WTC11 (cell line): ENCODE data around the gene MLEC. TPM values are rescaled to one million over a fixed set of nuclear protein-coding genes. Genes with fewer than 3 reads are reported as not detected.

Source experiments
- ATAC-seq: fragments of 200-7000 bp; cut with Tn5 transposase; 2 replicates; pipeline ENCODE4 v1.10.0; 2021; ENCODE audit warnings: mild to moderate bottlenecking, moderate library complexity
- CTCF ChIA-PET: fragments of 300-600 bp; sonication (Branson Sonifier 250); formaldehyde crosslinking; loops from one replicate; lab custom pipeline; 2021; ENCODE audit warnings: antibody characterized with exemption; lab: Charles Lee
- POLR2A ChIA-PET: fragments of 350-600 bp; sonication (Branson Sonifier 250); formaldehyde crosslinking; loops from one replicate; lab custom pipeline; 2021; ENCODE audit warnings: antibody characterized with exemption; lab: Charles Lee
- DNase-seq: peaks from one replicate; pipeline ENCODE4 v3.0.0; 2021; ENCODE audit warnings: low spot score
- H3K27ac Mint-ChIP-seq: 2 replicates; pipeline ENCODE4 v1.8.0; 2021; ENCODE audit warnings: mixed read lengths
- H3K27me3 Mint-ChIP-seq: 2 replicates; pipeline ENCODE4 v1.8.0; 2021; ENCODE audit warnings: low read depth, mild to moderate bottlenecking, moderate library complexity, mixed read lengths
- H3K36me3 Mint-ChIP-seq: 2 replicates; pipeline ENCODE4 v1.8.0; 2021; ENCODE audit warnings: mixed read lengths
- H3K4me1 Mint-ChIP-seq: 2 replicates; pipeline ENCODE4 v1.8.0; 2022; ENCODE audit warnings: mixed read lengths
- H3K4me3 Mint-ChIP-seq: 2 replicates; pipeline ENCODE4 v1.8.0; 2021; ENCODE audit warnings: mild to moderate bottlenecking, moderate library complexity, mixed read lengths
- H3K9me3 Mint-ChIP-seq: 2 replicates; pipeline ENCODE4 v1.8.0; 2021; ENCODE audit warnings: mixed read lengths
- CREM ChIP-seq: sonication (generic); formaldehyde crosslinking; IDR thresholded peaks from 2 replicates; pipeline ENCODE4 v1.8.1; 2022; ENCODE audit warnings: mild to moderate bottlenecking, missing genetic modification reagents, moderate library complexity
- CTCF ChIP-seq: fragments of 200-600 bp; IDR thresholded peaks from 2 replicates; pipeline ENCODE4 v1.8.0; 2022; ENCODE audit warnings: antibody characterized with exemption
- E2F4 ChIP-seq: sonication (generic); formaldehyde crosslinking; IDR thresholded peaks from 2 replicates; pipeline ENCODE4 v1.8.1; 2022; ENCODE audit warnings: low read depth, mild to moderate bottlenecking, moderate library complexity, missing genetic modification reagents, borderline replicate concordance
- ERG ChIP-seq: fragments of 250-450 bp; sonication (Bioruptor Pico); IDR thresholded peaks from 2 replicates; pipeline ENCODE4 v1.8.0; 2021; ENCODE audit warnings: mild to moderate bottlenecking
- GTF2I ChIP-seq: fragments of 250-450 bp; sonication (Bioruptor Pico); conservative IDR thresholded peaks from 2 replicates; pipeline ENCODE4 v1.4.0; 2021; ENCODE audit warnings: mild to moderate bottlenecking
- JUN ChIP-seq: sonication (generic); formaldehyde crosslinking; IDR thresholded peaks from 2 replicates; pipeline ENCODE4 v1.8.0; 2023; ENCODE audit warnings: mild to moderate bottlenecking, missing genetic modification reagents
- MLX ChIP-seq: sonication (generic); formaldehyde crosslinking; IDR thresholded peaks from 2 replicates; pipeline ENCODE4 v1.8.1; 2023; ENCODE audit warnings: mild to moderate bottlenecking, missing genetic modification reagents, moderate library complexity
- MXD4 ChIP-seq: fragments of 250-450 bp; sonication (Bioruptor Pico); IDR thresholded peaks from 2 replicates; pipeline ENCODE4 v1.8.0; 2021; ENCODE audit warnings: mild to moderate bottlenecking, moderate library complexity, borderline replicate concordance
- MYBL2 ChIP-seq: sonication (generic); formaldehyde crosslinking; IDR thresholded peaks from 2 replicates; pipeline ENCODE4 v1.8.1; 2023; ENCODE audit warnings: mild to moderate bottlenecking, moderate library complexity, missing genetic modification reagents
- NR3C1 ChIP-seq: sonication (generic); formaldehyde crosslinking; conservative IDR thresholded peaks from 2 replicates; pipeline ENCODE4 v1.8.1; 2023; ENCODE audit warnings: low read depth, mild to moderate bottlenecking, missing genetic modification reagents
- OVOL2 ChIP-seq: fragments of 250-450 bp; sonication (Bioruptor Pico); IDR thresholded peaks from 2 replicates; pipeline ENCODE4 v1.9.0; 2021; ENCODE audit warnings: mild to moderate bottlenecking, borderline replicate concordance
- RELA ChIP-seq: sonication (generic); formaldehyde crosslinking; IDR thresholded peaks from 2 replicates; pipeline ENCODE4 v1.8.1; 2022; ENCODE audit warnings: missing genetic modification reagents, mild to moderate bottlenecking, borderline replicate concordance
- SP1 ChIP-seq: sonication (generic); formaldehyde crosslinking; conservative IDR thresholded peaks from 2 replicates; pipeline ENCODE4 v1.8.1; 2022; ENCODE audit warnings: missing genetic modification reagents
- TCF7 ChIP-seq: sonication (generic); formaldehyde crosslinking; IDR thresholded peaks from 2 replicates; pipeline ENCODE4 v1.8.0; 2022; ENCODE audit warnings: mild to moderate bottlenecking, low read depth, missing genetic modification reagents, moderate library complexity
- ZNF219 ChIP-seq: sonication (generic); formaldehyde crosslinking; IDR thresholded peaks from 2 replicates; pipeline ENCODE4 v1.8.0; 2023; ENCODE audit warnings: missing genetic modification reagents, mild to moderate bottlenecking, borderline replicate concordance
- ZNF671 ChIP-seq: fragments of 250-450 bp; sonication (Bioruptor Pico); IDR thresholded peaks from 2 replicates; pipeline ENCODE4 v1.8.0; 2021; ENCODE audit warnings: mild to moderate bottlenecking
- total RNA-seq: library from RNA; stranded (reverse); gene quantifications from 3 replicates; pipeline ENCODE4 v1.2.3, GENCODE V29; 2021
- TF ChIP-seq, protein P1 (sequence below): fragments of 250-450 bp; sonication (Bioruptor Pico); conservative IDR thresholded peaks from 2 replicates; pipeline ENCODE4 v1.9.0; 2021; ENCODE audit warnings: mild to moderate bottlenecking
- TF ChIP-seq, protein P2 (sequence below): sonication (generic); formaldehyde crosslinking; IDR thresholded peaks from 2 replicates; pipeline ENCODE4 v1.8.0; 2022; ENCODE audit warnings: mild to moderate bottlenecking, missing genetic modification reagents
- TF ChIP-seq, protein P3 (sequence below): fragments of 250-450 bp; sonication (Bioruptor Pico); IDR thresholded peaks from 2 replicates; pipeline ENCODE4 v1.9.0; 2021; ENCODE audit warnings: mild to moderate bottlenecking

The MLEC gene
- total RNA-seq, 1 experiment from 2014 or later: 278 TPM

DNA sequence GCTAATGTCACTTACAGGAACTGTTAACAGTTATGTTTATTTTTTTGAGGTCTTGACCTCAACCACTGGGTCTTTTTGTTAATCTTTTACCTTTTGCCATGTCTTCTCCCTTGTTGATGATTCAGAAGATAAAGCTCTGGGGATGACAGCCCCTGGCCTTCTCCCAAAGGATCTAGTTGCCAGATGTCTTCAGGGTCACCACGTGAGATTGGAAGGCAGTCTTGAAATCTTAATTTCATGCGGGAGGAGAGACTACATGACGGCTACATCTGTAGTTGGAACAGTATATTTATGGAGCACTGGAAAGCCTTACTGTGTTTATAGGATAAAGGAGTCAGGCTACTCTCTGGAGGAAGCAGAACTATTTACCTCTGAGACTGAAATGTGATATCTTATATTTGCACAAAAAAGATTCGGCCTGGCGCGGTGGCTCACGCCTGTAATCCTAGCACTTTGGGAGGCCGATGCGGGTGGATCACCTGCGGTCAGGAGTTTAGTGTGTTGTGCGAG is 5.6 kb downstream of the MLEC start:
- peak overlapping the region; percentile 16 for H3K4me3 Mint-ChIP-seq
- no peak for TF ChIP-seq E2F4
- TF ChIP-seq, protein P1, sequence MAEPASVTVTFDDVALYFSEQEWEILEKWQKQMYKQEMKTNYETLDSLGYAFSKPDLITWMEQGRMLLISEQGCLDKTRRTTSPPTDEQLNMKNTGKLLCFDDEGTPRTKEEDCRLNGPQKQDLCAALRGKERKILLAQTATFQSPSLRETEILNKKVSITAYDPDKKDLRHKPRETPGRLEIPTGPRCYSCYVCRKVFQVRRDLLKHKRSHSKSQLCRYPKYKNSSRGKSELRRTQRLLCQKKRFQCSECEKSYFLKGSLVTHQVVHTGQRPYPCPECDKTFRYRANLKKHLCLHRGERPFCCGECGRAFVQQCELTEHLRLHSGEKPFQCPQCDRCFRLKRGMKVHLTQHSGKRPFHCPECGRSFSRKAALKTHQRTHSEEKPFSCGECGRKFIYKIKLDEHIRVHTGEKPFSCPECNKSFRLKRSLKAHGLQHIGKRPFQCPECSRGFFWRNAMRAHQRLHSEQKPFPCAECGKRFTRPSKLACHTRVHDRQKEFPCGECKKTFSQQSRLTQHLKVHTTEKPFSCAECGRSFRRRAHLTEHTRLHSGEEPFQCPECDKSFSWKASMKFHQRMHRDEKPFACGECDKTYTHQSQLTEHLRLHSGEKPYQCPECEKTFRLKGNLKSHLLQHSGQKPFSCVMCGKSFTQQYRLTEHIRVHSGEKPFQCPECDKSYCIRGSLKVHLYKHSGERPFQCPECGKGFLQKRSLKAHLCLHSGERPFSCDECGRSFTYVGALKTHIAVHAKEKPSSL (CRISPR knock-in tag): no peak
- TF ChIP-seq CTCF: no peak
- no peak for TF ChIP-seq RELA (CRISPR knock-in tag)
- no peak for TF ChIP-seq ZNF671
- no peak for TF ChIP-seq ERG (CRISPR knock-in tag)
- no peak for TF ChIP-seq GTF2I
- TF ChIP-seq NR3C1 (CRISPR knock-in tag): no peak
- TF ChIP-seq, protein P2, sequence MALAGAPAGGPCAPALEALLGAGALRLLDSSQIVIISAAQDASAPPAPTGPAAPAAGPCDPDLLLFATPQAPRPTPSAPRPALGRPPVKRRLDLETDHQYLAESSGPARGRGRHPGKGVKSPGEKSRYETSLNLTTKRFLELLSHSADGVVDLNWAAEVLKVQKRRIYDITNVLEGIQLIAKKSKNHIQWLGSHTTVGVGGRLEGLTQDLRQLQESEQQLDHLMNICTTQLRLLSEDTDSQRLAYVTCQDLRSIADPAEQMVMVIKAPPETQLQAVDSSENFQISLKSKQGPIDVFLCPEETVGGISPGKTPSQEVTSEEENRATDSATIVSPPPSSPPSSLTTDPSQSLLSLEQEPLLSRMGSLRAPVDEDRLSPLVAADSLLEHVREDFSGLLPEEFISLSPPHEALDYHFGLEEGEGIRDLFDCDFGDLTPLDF (CRISPR knock-in tag): no peak
- TF ChIP-seq, protein P3, sequence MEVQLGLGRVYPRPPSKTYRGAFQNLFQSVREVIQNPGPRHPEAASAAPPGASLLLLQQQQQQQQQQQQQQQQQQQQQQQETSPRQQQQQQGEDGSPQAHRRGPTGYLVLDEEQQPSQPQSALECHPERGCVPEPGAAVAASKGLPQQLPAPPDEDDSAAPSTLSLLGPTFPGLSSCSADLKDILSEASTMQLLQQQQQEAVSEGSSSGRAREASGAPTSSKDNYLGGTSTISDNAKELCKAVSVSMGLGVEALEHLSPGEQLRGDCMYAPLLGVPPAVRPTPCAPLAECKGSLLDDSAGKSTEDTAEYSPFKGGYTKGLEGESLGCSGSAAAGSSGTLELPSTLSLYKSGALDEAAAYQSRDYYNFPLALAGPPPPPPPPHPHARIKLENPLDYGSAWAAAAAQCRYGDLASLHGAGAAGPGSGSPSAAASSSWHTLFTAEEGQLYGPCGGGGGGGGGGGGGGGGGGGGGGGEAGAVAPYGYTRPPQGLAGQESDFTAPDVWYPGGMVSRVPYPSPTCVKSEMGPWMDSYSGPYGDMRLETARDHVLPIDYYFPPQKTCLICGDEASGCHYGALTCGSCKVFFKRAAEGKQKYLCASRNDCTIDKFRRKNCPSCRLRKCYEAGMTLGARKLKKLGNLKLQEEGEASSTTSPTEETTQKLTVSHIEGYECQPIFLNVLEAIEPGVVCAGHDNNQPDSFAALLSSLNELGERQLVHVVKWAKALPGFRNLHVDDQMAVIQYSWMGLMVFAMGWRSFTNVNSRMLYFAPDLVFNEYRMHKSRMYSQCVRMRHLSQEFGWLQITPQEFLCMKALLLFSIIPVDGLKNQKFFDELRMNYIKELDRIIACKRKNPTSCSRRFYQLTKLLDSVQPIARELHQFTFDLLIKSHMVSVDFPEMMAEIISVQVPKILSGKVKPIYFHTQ (CRISPR knock-in tag): no peak
- TF ChIP-seq CREM: no peak
- no peak for TF ChIP-seq JUN
- TF ChIP-seq MXD4 (CRISPR knock-in tag): no peak
- TF ChIP-seq MYBL2 (CRISPR knock-in tag): no peak
- no peak for TF ChIP-seq OVOL2 (CRISPR knock-in tag)
- TF ChIP-seq, all 79 proteins: peak for 0
- H3K27me3 Mint-ChIP-seq: no peaks in the 10 kb centered on the region
- DNase-seq (no peak), ATAC-seq (no peak)
- ChIA-PET POLR2A (no interaction called here), CTCF (interaction anchor here (0.7 to 1.3 kb wide), 4 partner anchors 43 to 109 kb away, joined by 3 to 7 read pairs (median 3); no protein-coding TSS in a partner anchor)
- peak overlapping the region; percentile 95 for H3K27ac Mint-ChIP-seq
- H3K9me3 Mint-ChIP-seq: no peaks in the 10 kb centered on the region
- peaks cover 69% of the 10 kb centered on the region for H3K4me1 Mint-ChIP-seq
- peaks cover 36% of the 10 kb centered on the region for H3K36me3 Mint-ChIP-seq

GRCh38 chr12:120693848-120694247 is 6.9 kb downstream of the MLEC start:
- ATAC-seq (peak; percentile 71), DNase-seq (no peak)
- Mint-ChIP-seq H3K27me3 (no peaks in the 10 kb centered on the region), H3K36me3 (peaks cover 45% of the 10 kb centered on the region), H3K27ac (peak overlapping the region; percentile 95), H3K4me1 (peaks cover 59% of the 10 kb centered on the region), H3K9me3 (no peaks in the 10 kb centered on the region), H3K4me3 (peak overlapping the region; percentile 37)
- ChIA-PET CTCF (interaction anchor here (0.6 to 1.5 kb wide), 2 partner anchors 17 to 45 kb away, joined by 3 to 8 read pairs; no protein-coding TSS in a partner anchor), POLR2A (no interaction called here)
- TF ChIP-seq ZNF219 (no peak), MLX (no peak), SP1 (CRISPR knock-in tag) (no peak), TCF7 (CRISPR knock-in tag) (no peak)
- TF ChIP-seq, protein P1 (CRISPR knock-in tag): no peak
